ENCODE data around the gene BEND2. TPM values are rescaled to one million over a fixed set of nuclear protein-coding genes. Genes with fewer than 3 reads are reported as not detected.

Gene BEND2
- total RNA-seq, 3 donors from 2014 or later (not counting 1 experiment from before 2014, with no cell fraction given), result 0.16 to 1.3 (median 0.48) TPM

DNA sequence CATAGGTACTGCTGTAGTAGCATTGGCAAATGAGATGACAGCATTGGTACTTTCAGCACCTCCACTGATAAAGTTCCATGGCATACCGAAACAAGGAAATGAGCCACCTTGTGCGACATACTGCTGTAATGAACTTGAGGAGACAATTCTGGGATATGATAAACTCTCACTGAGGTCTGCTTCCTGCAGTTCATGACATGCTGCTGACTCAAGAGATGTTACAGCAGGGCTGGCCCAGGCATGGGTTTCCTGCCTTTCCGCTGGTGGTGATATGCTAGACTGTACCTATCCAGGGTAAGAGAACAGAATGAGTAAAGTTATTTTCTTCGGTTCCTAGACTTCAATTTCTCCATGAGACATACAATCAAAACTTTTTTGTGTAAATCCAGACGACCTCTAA lies 17.1 kb downstream of the BEND2 start:
- H3K27ac Mint-ChIP-seq, result no peak overlapping the region
- no peak overlapping the region for H3K4me3 Mint-ChIP-seq
- no peaks in the 10 kb centered on the region for H3K36me3 Mint-ChIP-seq
- Histone ChIP-seq H3K9me3 (ENCODE audit: control insufficient read depth, insufficient read depth, low read length) (no peaks in the 10 kb centered on the region), H3K27ac (ENCODE audit: low read length) (no peak overlapping the region), H3K36me3 (ENCODE audit: control insufficient read depth, insufficient read depth, low read length) (no peaks in the 10 kb centered on the region), H3K4me3 (ENCODE audit: low read length) (no peak overlapping the region), H3K27me3 (ENCODE audit: control insufficient read depth, insufficient read depth, low read length) (no peaks in the 10 kb centered on the region), H3K4me1 (ENCODE audit: control insufficient read depth, insufficient read depth, low read length) (no peaks in the 10 kb centered on the region)
- peaks cover 0 to 7% of the 10 kb centered on the region in 2 donors for H3K27me3 Mint-ChIP-seq (ENCODE audit: low read depth in 2 of 2)
- H3K4me1 Mint-ChIP-seq, result no peaks in the 10 kb centered on the region
- intact Hi-C loops (cut with micrococcal nuclease), result no loop called here
- WGBS (ENCODE audit: insufficient coverage), result 97% methylated on average over 3 of the region's 5 CpGs
- TF ChIP-seq, protein P1, sequence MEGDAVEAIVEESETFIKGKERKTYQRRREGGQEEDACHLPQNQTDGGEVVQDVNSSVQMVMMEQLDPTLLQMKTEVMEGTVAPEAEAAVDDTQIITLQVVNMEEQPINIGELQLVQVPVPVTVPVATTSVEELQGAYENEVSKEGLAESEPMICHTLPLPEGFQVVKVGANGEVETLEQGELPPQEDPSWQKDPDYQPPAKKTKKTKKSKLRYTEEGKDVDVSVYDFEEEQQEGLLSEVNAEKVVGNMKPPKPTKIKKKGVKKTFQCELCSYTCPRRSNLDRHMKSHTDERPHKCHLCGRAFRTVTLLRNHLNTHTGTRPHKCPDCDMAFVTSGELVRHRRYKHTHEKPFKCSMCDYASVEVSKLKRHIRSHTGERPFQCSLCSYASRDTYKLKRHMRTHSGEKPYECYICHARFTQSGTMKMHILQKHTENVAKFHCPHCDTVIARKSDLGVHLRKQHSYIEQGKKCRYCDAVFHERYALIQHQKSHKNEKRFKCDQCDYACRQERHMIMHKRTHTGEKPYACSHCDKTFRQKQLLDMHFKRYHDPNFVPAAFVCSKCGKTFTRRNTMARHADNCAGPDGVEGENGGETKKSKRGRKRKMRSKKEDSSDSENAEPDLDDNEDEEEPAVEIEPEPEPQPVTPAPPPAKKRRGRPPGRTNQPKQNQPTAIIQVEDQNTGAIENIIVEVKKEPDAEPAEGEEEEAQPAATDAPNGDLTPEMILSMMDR (IDR thresholded peaks at IDR 0.05), result no peak
- no peak for DNase-seq
- no peak for ATAC-seq
- peaks cover 0 to 3% of the 10 kb centered on the region in 2 donors for H3K9me3 Mint-ChIP-seq

DNA sequence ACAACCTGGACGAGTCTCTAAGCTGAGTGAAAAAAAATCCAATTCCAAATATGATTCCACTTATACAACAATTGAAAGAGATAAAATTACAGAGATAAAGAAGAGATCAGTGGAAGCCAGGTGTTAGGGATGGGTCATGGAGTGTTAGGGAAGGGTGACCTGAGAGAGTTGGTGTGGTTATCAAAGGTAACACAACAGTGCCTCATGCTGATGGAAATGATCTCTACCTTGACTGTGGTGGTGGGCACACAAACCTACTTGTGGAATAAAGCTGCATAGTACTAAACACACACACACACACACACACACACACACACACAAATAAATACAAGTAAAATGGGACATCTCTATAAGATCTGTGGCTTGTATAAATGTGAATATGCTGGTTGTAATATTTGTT lies 26.0 kb downstream of the BEND2 start:
- ATAC-seq (no peak), DNase-seq (no peak)
- Mint-ChIP-seq H3K36me3 (no peaks in the 10 kb centered on the region), H3K27ac (no peak overlapping the region), H3K9me3 (peaks cover 0 to 3% of the 10 kb centered on the region in 2 donors), H3K4me1 (no peaks in the 10 kb centered on the region), H3K27me3 (ENCODE audit: low read depth in 2 of 2) (peaks cover 0 to 2% of the 10 kb centered on the region in 2 donors), H3K4me3 (no peak overlapping the region)
- WGBS (ENCODE audit: insufficient coverage), result no CpG with 5 or more reads among the region's 1 CpG
- no peak overlapping the region for H3K4me3 ChIP-seq (ENCODE audit: low read length)
- H3K4me1 ChIP-seq (ENCODE audit: control insufficient read depth, insufficient read depth, low read length), result no peaks in the 10 kb centered on the region
- no peaks in the 10 kb centered on the region for H3K36me3 ChIP-seq (ENCODE audit: control insufficient read depth, insufficient read depth, low read length)
- intact Hi-C loops (cut with micrococcal nuclease), result no loop called here
- no peaks in the 10 kb centered on the region for H3K9me3 ChIP-seq (ENCODE audit: control insufficient read depth, insufficient read depth, low read length)
- TF ChIP-seq, protein P1 (IDR thresholded peaks at IDR 0.05), result no peak
- H3K27me3 ChIP-seq (ENCODE audit: control insufficient read depth, insufficient read depth, low read length), result no peaks in the 10 kb centered on the region
- no peak overlapping the region for H3K27ac ChIP-seq (ENCODE audit: low read length)

DNA sequence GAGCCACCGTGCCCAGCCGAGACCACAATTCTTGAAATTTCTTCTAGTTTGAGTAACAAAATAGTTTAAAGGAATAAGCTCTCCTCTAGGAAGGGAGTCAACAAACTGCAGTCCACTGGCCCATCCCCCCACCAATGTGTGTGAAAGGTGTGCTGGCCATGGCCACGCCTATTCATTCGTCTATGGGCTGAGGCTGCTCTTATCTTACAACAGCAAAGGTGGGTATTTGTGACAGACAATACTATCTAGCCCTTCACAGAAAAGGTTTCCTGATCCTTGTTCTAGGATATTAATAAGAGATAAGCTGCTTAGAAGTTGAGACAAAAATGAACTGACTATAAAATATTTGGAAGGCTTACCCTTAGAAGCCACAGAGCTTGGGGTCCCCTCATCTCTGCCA lies 41.2 kb downstream of the BEND2 start:
- H3K4me1 ChIP-seq (ENCODE audit: control insufficient read depth, insufficient read depth, low read length), result no peaks in the 10 kb centered on the region
- DNase-seq, result no peak
- H3K36me3 Mint-ChIP-seq, result no peaks in the 10 kb centered on the region
- no peak overlapping the region for H3K4me3 ChIP-seq (ENCODE audit: low read length)
- H3K27ac Mint-ChIP-seq, result no peak overlapping the region
- WGBS (ENCODE audit: insufficient coverage), result no CpG with 5 or more reads among the region's 4 CpGs
- intact Hi-C loops (cut with micrococcal nuclease), result no loop called here
- H3K4me1 Mint-ChIP-seq, result no peaks in the 10 kb centered on the region
- H3K27me3 ChIP-seq (ENCODE audit: control insufficient read depth, insufficient read depth, low read length), result no peaks in the 10 kb centered on the region
- H3K4me3 Mint-ChIP-seq, result no peak overlapping the region
- no peak for ATAC-seq
- H3K36me3 ChIP-seq (ENCODE audit: control insufficient read depth, insufficient read depth, low read length), result no peaks in the 10 kb centered on the region
- TF ChIP-seq, protein P1 (IDR thresholded peaks at IDR 0.05), result no peak
- H3K27ac ChIP-seq (ENCODE audit: low read length), result no peak overlapping the region
- H3K9me3 ChIP-seq (ENCODE audit: control insufficient read depth, insufficient read depth, low read length), result no peaks in the 10 kb centered on the region
- H3K9me3 Mint-ChIP-seq, result peaks cover 0 to 4% of the 10 kb centered on the region in 2 donors
- H3K27me3 Mint-ChIP-seq (ENCODE audit: low read depth in 2 of 2), result no peaks in the 10 kb centered on the region

DNA sequence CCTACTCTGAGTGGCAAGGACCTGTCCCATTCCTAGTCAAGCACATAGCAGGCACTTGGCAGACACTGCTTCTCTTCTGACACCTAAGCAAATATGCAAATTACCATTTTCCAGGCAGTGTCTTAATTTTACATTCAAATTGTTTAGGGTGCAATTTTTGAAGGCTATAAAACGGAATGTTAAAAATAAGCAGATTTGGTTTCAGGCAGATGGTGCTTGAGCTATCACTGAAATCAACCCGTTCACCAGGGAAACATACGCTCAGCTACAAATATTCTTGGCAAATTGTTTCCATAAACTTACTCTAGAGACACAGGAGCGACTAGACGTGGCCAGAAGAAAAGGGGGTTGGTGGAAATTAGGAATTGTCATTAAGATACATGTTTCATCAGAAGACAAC lies 45.7 kb downstream of the BEND2 start:
- WGBS (ENCODE audit: insufficient coverage), result 67% methylated on average over 1 of the region's 5 CpGs

More for the DNA sequence above, 45.7 kb downstream of the BEND2 start:
- no peaks in the 10 kb centered on the region for H3K9me3 ChIP-seq (ENCODE audit: control insufficient read depth, insufficient read depth, low read length)
- no peak overlapping the region for H3K27ac ChIP-seq (ENCODE audit: low read length)
- TF ChIP-seq, protein P1 (IDR thresholded peaks at IDR 0.05), result no peak
- DNase-seq (no peak), ATAC-seq (no peak)
- Mint-ChIP-seq H3K4me1 (no peaks in the 10 kb centered on the region), H3K9me3 (peaks cover 0 to 2% of the 10 kb centered on the region in 2 donors), H3K4me3 (no peak overlapping the region), H3K27me3 (ENCODE audit: low read depth in 2 of 2) (no peaks in the 10 kb centered on the region), H3K36me3 (no peaks in the 10 kb centered on the region), H3K27ac (no peak overlapping the region)
- H3K4me3 ChIP-seq (ENCODE audit: low read length), result no peak overlapping the region
- no peaks in the 10 kb centered on the region for H3K27me3 ChIP-seq (ENCODE audit: control insufficient read depth, insufficient read depth, low read length)
- intact Hi-C loops (cut with micrococcal nuclease), result no loop called here
- H3K36me3 ChIP-seq (ENCODE audit: control insufficient read depth, insufficient read depth, low read length), result no peaks in the 10 kb centered on the region
- H3K4me1 ChIP-seq (ENCODE audit: control insufficient read depth, insufficient read depth, low read length), result no peaks in the 10 kb centered on the region
